ENCODE measurements around the gene CA11. TPM values are rescaled to one million over a fixed set of nuclear protein-coding genes. Genes with fewer than 3 reads are reported as not detected.

The CA11 gene
- total RNA-seq, 2 experiments from 2014 or later = 12.0 to 14.9 TPM

DNA sequence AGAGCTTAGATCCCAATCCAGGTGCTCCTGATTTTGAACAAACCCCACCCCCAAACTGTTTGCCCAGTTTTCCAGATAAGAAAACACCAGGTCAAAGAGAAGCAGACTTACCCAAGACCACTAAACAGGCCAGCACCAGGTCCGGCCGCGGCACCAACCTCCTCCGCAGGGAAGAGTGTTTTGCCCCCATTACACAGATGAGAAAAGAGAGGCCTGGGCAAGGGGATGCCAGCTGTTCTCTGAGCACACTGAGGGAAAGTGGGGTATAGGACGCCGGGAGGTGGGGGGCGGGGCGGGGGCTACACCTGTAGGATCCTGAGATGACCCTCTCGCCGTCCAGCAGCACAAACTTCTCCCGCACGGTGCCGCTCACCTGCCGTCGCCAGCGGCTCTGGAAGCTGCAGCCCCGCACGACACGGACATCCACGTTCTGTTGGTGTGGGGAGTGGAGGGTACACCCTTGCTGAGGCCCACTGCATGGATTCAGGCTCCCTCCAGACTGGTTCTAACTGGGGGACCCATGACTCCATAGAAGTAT is 36.3 kb downstream of the CA11 start:
- intact Hi-C loops (cut with micrococcal nuclease) = loop anchor here (2.0 kb wide), 1 partner anchor 25 kb away; no protein-coding TSS in a partner anchor
- H3K4me3 Mint-ChIP-seq = no peak overlapping the region
- no peaks in the 10 kb centered on the region for H3K9me3 Mint-ChIP-seq
- peaks cover 4% of the 10 kb centered on the region for H3K36me3 Mint-ChIP-seq (ENCODE audit: low read depth)
- DNase-seq = no peak
- H3K27ac Mint-ChIP-seq = no peak overlapping the region
- CTCF ChIA-PET = interaction anchor here (0.6 to 5.4 kb wide), 9 partner anchors 23 to 122 kb away, joined by 3 to 24 read pairs (median 6); no protein-coding TSS in a partner anchor
- H3K4me1 Mint-ChIP-seq (ENCODE audit: low read depth) = peaks cover 2% of the 10 kb centered on the region
- no peaks in the 10 kb centered on the region for H3K27me3 Mint-ChIP-seq (ENCODE audit: low read depth)

DNA sequence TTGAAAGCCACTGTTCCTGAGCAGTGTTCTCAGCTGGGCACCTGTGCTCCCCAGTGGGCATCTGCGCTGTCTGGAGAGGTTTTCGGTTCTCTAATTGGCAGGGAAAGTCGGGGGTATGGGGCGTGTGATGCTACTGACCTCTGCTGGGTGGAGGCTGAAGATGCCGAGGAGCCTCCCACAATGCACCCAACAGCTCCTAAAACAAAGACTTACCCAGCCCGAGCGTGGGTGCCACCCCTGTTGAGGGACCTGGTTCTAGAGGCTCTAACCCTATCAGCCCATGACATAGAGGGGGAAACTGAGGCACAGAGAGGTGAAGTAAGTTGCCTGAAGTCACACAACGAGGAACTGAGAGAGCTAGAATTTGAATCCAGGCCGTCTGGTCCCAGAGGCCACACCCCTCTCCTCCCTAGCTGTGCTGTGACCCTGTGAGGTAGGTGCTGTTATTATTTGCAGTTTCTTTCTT is 37.2 kb downstream of the CA11 start:
- Mint-ChIP-seq H3K9me3 (no peaks in the 10 kb centered on the region), H3K4me3 (no peak overlapping the region), H3K27me3 (ENCODE audit: low read depth) (no peaks in the 10 kb centered on the region), H3K4me1 (ENCODE audit: low read depth) (peaks cover 2% of the 10 kb centered on the region), H3K27ac (no peak overlapping the region), H3K36me3 (ENCODE audit: low read depth) (peaks cover 3% of the 10 kb centered on the region)
- CTCF ChIA-PET = interaction anchor here (0.6 to 5.4 kb wide), 12 partner anchors 8 to 121 kb away, joined by 3 to 24 read pairs (median 6); no protein-coding TSS in a partner anchor
- peak; percentile 64 for DNase-seq
- intact Hi-C loops (cut with micrococcal nuclease) = loop anchor here (1.0 to 2.0 kb wide), 3 partner anchors 24 to 120 kb away; no protein-coding TSS in a partner anchor

GRCh38 chr19:48607359-48607755 is 38.6 kb downstream of the CA11 start:
- Mint-ChIP-seq H3K27ac (no peak overlapping the region), H3K9me3 (no peaks in the 10 kb centered on the region), H3K4me3 (no peak overlapping the region), H3K4me1 (ENCODE audit: low read depth) (peaks cover 2% of the 10 kb centered on the region), H3K36me3 (ENCODE audit: low read depth) (no peaks in the 10 kb centered on the region), H3K27me3 (ENCODE audit: low read depth) (no peaks in the 10 kb centered on the region)
- intact Hi-C loops (cut with micrococcal nuclease) = no loop called here
- DNase-seq = no peak
- CTCF ChIA-PET = interaction anchor here (0.6 to 5.4 kb wide), 6 partner anchors 18 to 840 kb away, joined by 3 to 24 read pairs (median 6); no protein-coding TSS in a partner anchor

DNA sequence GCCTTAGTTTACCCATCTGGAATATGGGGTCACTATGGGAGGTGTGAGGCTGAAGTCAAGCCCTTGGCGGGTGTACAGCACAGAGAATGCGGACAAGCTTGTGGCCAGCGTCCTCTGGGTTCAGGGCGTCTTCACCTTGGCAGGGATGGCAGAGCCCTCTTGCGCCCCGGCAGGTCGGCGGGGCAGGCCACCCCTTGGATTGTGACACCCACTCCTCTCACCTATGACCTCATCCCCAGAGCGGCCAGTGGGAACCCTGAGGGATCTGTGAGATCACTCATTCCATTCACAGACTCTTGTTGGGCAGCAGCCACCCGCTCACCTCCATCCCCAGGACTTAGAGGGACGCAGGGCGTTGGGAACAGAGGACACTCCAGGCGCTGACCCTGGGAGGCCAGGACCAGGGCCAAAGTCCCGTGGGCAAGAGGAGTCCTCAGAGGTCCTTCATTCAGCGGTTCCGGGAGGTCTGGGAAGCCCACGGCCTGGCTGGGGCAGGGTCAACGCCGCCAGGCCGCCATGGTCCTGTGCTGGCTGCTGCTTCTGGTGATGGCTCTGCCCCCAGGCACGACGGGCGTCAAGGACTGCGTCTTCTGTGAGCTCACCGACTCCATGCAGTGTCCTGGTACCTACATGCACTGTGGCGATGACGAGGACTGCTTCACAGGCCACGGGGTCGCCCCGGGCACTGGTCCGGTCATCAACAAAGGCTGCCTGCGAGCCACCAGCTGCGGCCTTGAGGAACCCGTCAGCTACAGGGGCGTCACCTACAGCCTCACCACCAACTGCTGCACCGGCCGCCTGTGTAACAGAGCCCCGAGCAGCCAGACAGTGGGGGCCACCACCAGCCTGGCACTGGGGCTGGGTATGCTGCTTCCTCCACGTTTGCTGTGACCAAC is 39.3 kb downstream of the CA11 start, which contains the start of gene SPACA4:
TSS of gene SPACA4 (plus strand) at position 280 of the 896 bp plus-strand sequence. CDS start at position 517, 237 bp downstream.
- intact Hi-C loops (cut with micrococcal nuclease) = no loop called here
- H3K4me1 Mint-ChIP-seq (ENCODE audit: low read depth) = peaks cover 2% of the 10 kb centered on the region
- no peaks in the 10 kb centered on the region for H3K27me3 Mint-ChIP-seq (ENCODE audit: low read depth)
- CTCF ChIA-PET = interaction anchor here (0.6 to 5.4 kb wide), 5 partner anchors 20 to 236 kb away, joined by 3 to 24 read pairs (median 5); no protein-coding TSS in a partner anchor
- no peak within 1 kb of the TSS for H3K27ac Mint-ChIP-seq
- no peak within 1 kb of the TSS for H3K4me3 Mint-ChIP-seq
- no peaks in the 10 kb centered on the region for H3K36me3 Mint-ChIP-seq (ENCODE audit: low read depth)
- H3K9me3 Mint-ChIP-seq = no peaks in the 10 kb centered on the region
- no peak for DNase-seq

DNA sequence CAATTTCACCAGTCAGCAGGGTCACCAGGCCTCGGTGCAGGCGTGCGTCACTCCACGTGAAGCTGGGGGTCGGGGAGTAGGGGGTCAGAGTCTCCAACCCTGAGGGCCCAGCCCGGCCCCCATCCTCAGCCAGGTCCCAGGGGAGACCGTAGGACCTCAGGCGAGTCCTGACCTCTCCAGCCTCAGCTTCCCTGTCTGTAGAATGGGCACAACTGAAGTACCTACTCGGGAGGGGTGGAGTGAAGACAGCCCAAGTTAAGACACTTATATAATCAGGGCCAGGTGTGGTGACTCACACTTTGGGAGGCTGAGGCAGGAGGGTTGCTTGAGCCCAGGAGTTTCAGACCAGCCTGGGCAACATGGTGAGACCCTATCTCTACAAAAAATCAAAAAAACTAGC is 42.1 kb downstream of the CA11 start:
- CTCF ChIA-PET = no interaction called here
- Mint-ChIP-seq H3K27me3 (ENCODE audit: low read depth) (no peaks in the 10 kb centered on the region), H3K4me1 (ENCODE audit: low read depth) (peaks cover 1% of the 10 kb centered on the region), H3K9me3 (no peaks in the 10 kb centered on the region), H3K36me3 (ENCODE audit: low read depth) (no peaks in the 10 kb centered on the region), H3K4me3 (no peak overlapping the region), H3K27ac (no peak overlapping the region)
- intact Hi-C loops (cut with micrococcal nuclease) = no loop called here
- DNase-seq = no peak

DNA sequence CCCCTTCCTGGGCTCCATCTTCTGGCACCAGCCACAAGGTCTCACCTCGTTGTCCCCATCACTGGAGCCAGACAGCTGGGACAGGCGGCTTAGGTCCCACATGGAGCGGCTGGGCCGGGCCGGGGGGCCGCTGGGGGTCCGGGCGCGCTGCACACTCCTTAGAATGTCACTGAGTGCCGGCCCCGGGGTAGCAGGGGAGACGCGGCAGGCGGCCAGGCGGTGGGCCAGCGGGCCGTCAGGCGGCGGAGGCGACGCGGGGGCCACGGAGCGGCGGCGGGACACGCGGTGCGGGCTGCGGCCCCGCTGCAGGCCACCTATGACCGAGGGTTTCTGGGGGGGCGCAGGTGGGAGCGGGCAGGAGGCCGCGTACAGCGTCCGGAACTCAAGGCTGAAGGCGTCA is 42.5 kb downstream of the CA11 start:
- Mint-ChIP-seq H3K4me1 (ENCODE audit: low read depth) (no peaks in the 10 kb centered on the region), H3K27me3 (ENCODE audit: low read depth) (no peaks in the 10 kb centered on the region), H3K36me3 (ENCODE audit: low read depth) (no peaks in the 10 kb centered on the region), H3K27ac (no peak overlapping the region), H3K9me3 (no peaks in the 10 kb centered on the region), H3K4me3 (no peak overlapping the region)
- DNase-seq = no peak
- intact Hi-C loops (cut with micrococcal nuclease) = no loop called here
- CTCF ChIA-PET = no interaction called here

DNA sequence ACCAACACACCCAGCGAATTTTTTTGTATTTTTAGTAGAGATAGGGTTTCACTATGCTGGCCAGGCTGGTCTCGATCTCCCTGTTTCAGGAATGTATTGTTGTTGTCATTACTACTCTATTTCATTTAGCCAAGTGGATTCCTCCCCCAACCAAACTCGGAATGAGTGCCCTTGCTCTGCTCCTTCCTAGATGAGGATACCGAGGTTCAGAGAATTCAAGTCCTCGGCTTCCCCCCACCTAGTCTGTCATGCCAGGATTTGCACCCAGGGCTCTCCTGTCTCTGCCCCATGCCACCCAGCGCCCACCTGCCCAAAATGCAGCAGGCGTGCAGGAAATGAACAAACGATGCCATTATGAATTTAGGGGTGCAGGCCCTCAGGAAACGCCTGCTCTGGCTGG is 43.0 kb downstream of the CA11 start:
- no peaks in the 10 kb centered on the region for H3K4me1 Mint-ChIP-seq (ENCODE audit: low read depth)
- CTCF ChIA-PET = interaction anchor here (1.3 kb wide), 1 partner anchor 18 kb away, joined by 3 read pairs; no protein-coding TSS in a partner anchor
- no peak overlapping the region for H3K27ac Mint-ChIP-seq
- H3K9me3 Mint-ChIP-seq = no peaks in the 10 kb centered on the region
- no peaks in the 10 kb centered on the region for H3K36me3 Mint-ChIP-seq (ENCODE audit: low read depth)
- DNase-seq = no peak
- no peak overlapping the region for H3K4me3 Mint-ChIP-seq
- intact Hi-C loops (cut with micrococcal nuclease) = no loop called here
- no peaks in the 10 kb centered on the region for H3K27me3 Mint-ChIP-seq (ENCODE audit: low read depth)

GRCh38 chr19:48600679-48601417 is 45.1 kb downstream of the CA11 start:
- no peak overlapping the region for H3K4me3 Mint-ChIP-seq
- no peak for DNase-seq
- no peaks in the 10 kb centered on the region for H3K9me3 Mint-ChIP-seq
- CTCF ChIA-PET = interaction anchor here (1.9 kb wide), 1 partner anchor 11 kb away, joined by 6 read pairs; no protein-coding TSS in a partner anchor
- H3K36me3 Mint-ChIP-seq (ENCODE audit: low read depth) = no peaks in the 10 kb centered on the region
- intact Hi-C loops (cut with micrococcal nuclease) = no loop called here
- no peaks in the 10 kb centered on the region for H3K27me3 Mint-ChIP-seq (ENCODE audit: low read depth)
- H3K4me1 Mint-ChIP-seq (ENCODE audit: low read depth) = no peaks in the 10 kb centered on the region
- H3K27ac Mint-ChIP-seq = no peak overlapping the region

DNA sequence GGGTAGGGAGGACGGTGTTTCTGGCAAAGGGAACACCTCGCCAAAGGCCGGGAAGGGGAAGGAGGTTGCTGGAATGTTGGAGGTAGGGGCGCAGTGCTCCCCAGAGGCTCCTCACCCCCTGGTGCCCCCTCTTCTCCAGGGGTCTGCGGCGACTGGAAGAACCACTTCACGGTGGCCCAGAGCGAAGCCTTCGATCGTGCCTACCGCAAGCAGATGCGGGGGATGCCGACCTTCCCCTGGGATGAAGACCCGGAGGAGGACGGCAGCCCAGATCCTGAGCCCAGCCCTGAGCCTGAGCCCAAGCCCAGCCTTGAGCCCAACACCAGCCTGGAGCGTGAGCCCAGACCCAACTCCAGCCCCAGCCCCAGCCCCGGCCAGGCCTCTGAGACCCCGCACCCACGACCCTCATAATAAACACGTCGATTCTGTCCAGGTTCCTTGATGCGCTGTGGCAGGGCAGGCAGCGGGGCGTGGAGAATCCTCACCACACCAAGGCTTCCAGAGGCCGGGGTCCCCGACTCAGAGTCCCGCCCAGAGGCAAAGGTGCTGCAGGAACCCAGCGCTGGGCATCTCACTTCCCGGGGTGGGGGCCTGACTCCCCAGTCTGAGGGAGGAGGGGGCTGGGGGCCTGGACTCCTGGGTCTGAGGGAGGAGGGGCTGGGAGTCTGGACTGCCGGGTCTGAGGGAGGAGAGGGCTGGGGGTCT is 46.8 kb downstream of the CA11 start:
- DNase-seq = no peak
- Mint-ChIP-seq H3K4me1 (ENCODE audit: low read depth) (no peaks in the 10 kb centered on the region), H3K27me3 (ENCODE audit: low read depth) (no peaks in the 10 kb centered on the region), H3K4me3 (no peak overlapping the region), H3K27ac (no peak overlapping the region), H3K9me3 (no peaks in the 10 kb centered on the region), H3K36me3 (ENCODE audit: low read depth) (no peaks in the 10 kb centered on the region)
- intact Hi-C loops (cut with micrococcal nuclease) = no loop called here
- CTCF ChIA-PET = no interaction called here

- Mint-ChIP-seq H3K27me3 (ENCODE audit: low read depth) (no peaks in the 10 kb centered on the region), H3K36me3 (ENCODE audit: low read depth) (no peaks in the 10 kb centered on the region), H3K4me3 (peak overlapping the region; percentile 65), H3K9me3 (no peaks in the 10 kb centered on the region), H3K4me1 (ENCODE audit: low read depth) (no peaks in the 10 kb centered on the region), H3K27ac (peak overlapping the region; percentile 84)
- CTCF ChIA-PET = interaction anchor here (0.6 to 0.7 kb wide), 2 partner anchors 106 to 333 kb away, joined by 4 to 5 read pairs; no protein-coding TSS in a partner anchor
- peak; percentile 59 for DNase-seq
- intact Hi-C loops (cut with micrococcal nuclease) = no loop called here
Measured at GRCh38 chr19:48596679-48597465, 49.1 kb downstream of the CA11 start.

DNA sequence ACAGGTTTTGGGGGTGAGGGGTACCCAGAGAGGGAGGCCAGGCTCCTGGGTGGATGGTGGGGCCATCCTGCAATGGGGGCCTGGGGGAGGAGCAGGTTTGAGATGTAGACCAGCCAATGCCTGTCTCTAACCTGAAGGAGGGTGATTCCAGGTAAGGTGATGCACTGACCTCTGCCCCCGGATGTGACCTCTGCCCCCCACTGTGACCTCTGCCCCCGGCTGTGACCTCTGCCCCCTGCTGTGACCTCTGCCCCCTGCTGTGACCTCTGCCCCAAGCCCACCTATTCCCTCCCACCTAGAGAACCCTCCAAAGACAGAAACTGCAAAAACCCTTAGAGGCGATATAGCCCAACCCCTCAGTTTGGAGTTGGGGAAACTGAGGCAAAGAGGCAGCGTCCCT is 49.8 kb downstream of the CA11 start:
- intact Hi-C loops (cut with micrococcal nuclease) = no loop called here
- Mint-ChIP-seq H3K4me1 (ENCODE audit: low read depth) (no peaks in the 10 kb centered on the region), H3K9me3 (no peaks in the 10 kb centered on the region), H3K27ac (no peak overlapping the region), H3K27me3 (ENCODE audit: low read depth) (no peaks in the 10 kb centered on the region), H3K4me3 (peak overlapping the region; percentile 24), H3K36me3 (ENCODE audit: low read depth) (no peaks in the 10 kb centered on the region)
- DNase-seq = no peak
- CTCF ChIA-PET = interaction anchor here (1.2 kb wide), 1 partner anchor 12 kb away, joined by 6 read pairs; no protein-coding TSS in a partner anchor

Data from activated naive CD4-positive, alpha-beta T cell treated with anti-CD3 and anti-CD28 coated beads for 36 hours (primary cell).